Neural progenitor cell (in vitro differentiated cells): ENCODE measurements around the gene EED. TPM values are rescaled to one million over a fixed set of nuclear protein-coding genes. Genes with fewer than 3 reads are reported as not detected.

Source experiments
- DNase-seq: peaks from one replicate; pipeline ENCODE4 v3.0.0-alpha.2; 2016; ENCODE audit warnings: low spot score
- H2AFZ ChIP-seq: fragments of 200-600 bp; sonication (generic); replicated peaks from 2 replicates; pipeline ENCODE4 v1.6.1; 2016; ENCODE audit warnings: antibody characterized with exemption
- H3F3A ChIP-seq: fragments of 200-600 bp; sonication (generic); 2 replicates; pipeline ENCODE4 v1.6.1; 2016; ENCODE audit warnings: antibody characterized with exemption, low read depth
- H3K27ac ChIP-seq: fragments of 200-600 bp; sonication (generic); 2 replicates; pipeline ENCODE4 v1.5.1; 2016; ENCODE audit warnings: mild to moderate bottlenecking
- H3K27me3 ChIP-seq: fragments of 200-600 bp; sonication (generic); 2 replicates; pipeline ENCODE4 v1.6.1; 2016; ENCODE audit warnings: mild to moderate bottlenecking, moderate library complexity
- H3K36me3 ChIP-seq: fragments of 200-600 bp; sonication (generic); 2 replicates; pipeline ENCODE4 v1.5.1; 2016
- H3K4me1 ChIP-seq: fragments of 200-600 bp; sonication (generic); 2 replicates; pipeline ENCODE4 v1.6.1; 2016; ENCODE audit warnings: mixed run types
- H3K4me2 ChIP-seq: fragments of 200-600 bp; sonication (generic); 2 replicates; pipeline ENCODE4 v1.6.1; 2016
- H3K4me3 ChIP-seq: fragments of 200-600 bp; sonication (generic); 2 replicates; pipeline ENCODE4 v1.5.1; 2016
- H3K79me2 ChIP-seq: fragments of 200-600 bp; sonication (generic); 2 replicates; pipeline ENCODE4 v1.6.1; 2016; ENCODE audit warnings: low read depth
- H3K9ac ChIP-seq: fragments of 200-600 bp; sonication (generic); 2 replicates; pipeline ENCODE4 v1.6.1; 2016
- H3K9me3 ChIP-seq: fragments of 200-600 bp; sonication (generic); 2 replicates; pipeline ENCODE4 v1.5.1; 2016; ENCODE audit warnings: low read depth
- H4K20me1 ChIP-seq: fragments of 200-600 bp; sonication (generic); 2 replicates; pipeline ENCODE4 v1.6.1; 2016; ENCODE audit warnings: low read depth
- H3K27ac Mint-ChIP-seq: 3 replicates; pipeline ENCODE4 v1.8.0; 2021; ENCODE audit warnings: mixed read lengths
- H3K27me3 Mint-ChIP-seq: 2 replicates; pipeline ENCODE4 v1.8.0; 2022; ENCODE audit warnings: low read depth, mild to moderate bottlenecking, inconsistent platforms, moderate library complexity, mixed read lengths; ENCODE audit not compliant: insufficient read depth
- H3K36me3 Mint-ChIP-seq: 3 replicates; pipeline ENCODE4 v1.8.0; 2021; ENCODE audit warnings: mixed read lengths
- H3K4me1 Mint-ChIP-seq: 3 replicates; pipeline ENCODE4 v1.8.0; 2021; ENCODE audit warnings: mixed read lengths
- H3K4me3 Mint-ChIP-seq: 3 replicates; pipeline ENCODE4 v1.8.0; 2021; ENCODE audit warnings: mild to moderate bottlenecking, moderate library complexity, mixed read lengths
- H3K9me3 Mint-ChIP-seq: 3 replicates; pipeline ENCODE4 v1.8.0; 2020; ENCODE audit warnings: mixed read lengths
- EZH2 ChIP-seq: fragments of 200-600 bp; sonication (generic); IDR thresholded peaks from 2 replicates; pipeline ENCODE4 v1.6.1; 2017; ENCODE audit warnings: antibody characterized with exemption, mild to moderate bottlenecking, moderate library complexity
- EZH2phosphoT487 ChIP-seq: fragments of 200-600 bp; sonication (generic); IDR thresholded peaks from 2 replicates; pipeline ENCODE4 v1.6.1; 2017; ENCODE audit warnings: antibody characterized with exemption
- total RNA-seq: library from RNA; depleted of rRNA; stranded (reverse); fragments of >200 nt; gene quantifications from 2 replicates; pipeline ENCODE4 v1.2.3, GENCODE V29; 2015; ENCODE audit warnings: low replicate concordance
- TF ChIP-seq, protein P1 (sequence below): fragments of 200-600 bp; sonication (generic); IDR thresholded peaks from 2 replicates; pipeline ENCODE4 v1.5.1; 2017; ENCODE audit warnings: antibody characterized with exemption, mild to moderate bottlenecking

The EED gene
- total RNA-seq, 1 donor from 2014 or later: 64.9 TPM

DNA sequence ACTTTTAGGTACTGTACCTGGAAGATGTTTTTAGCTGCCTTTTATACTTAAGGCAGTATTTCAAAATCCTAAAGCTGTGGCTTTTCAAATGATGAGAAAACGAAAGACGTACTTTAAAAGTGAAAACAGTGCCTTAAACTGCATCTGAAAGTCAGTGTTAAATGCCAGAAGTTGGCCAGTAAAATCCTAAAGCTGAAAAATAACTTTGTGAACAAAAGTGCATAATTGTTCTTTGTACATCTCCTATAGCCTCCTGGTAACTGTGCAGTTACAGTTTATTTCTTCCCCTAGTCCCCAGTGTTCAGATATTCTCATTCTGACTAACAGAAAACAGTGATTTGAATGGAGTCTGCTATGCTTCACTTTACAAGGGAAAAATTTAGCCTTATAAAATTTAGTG lies 6.8 kb downstream of the EED start:
- H3K36me3 Mint-ChIP-seq: peaks cover 6% of the 10 kb centered on the region
- no peaks in the 10 kb centered on the region for H3K27me3 ChIP-seq
- H3K4me3 Mint-ChIP-seq: no peak overlapping the region
- no peaks in the 10 kb centered on the region for H3K27me3 Mint-ChIP-seq
- no peak overlapping the region for H3K27ac Mint-ChIP-seq
- peaks cover 30% of the 10 kb centered on the region for H3K4me1 Mint-ChIP-seq
- H3K9ac ChIP-seq: no peak overlapping the region
- no peaks in the 10 kb centered on the region for H3K9me3 ChIP-seq
- no peak overlapping the region for H3K4me3 ChIP-seq
- no peak overlapping the region for H2AFZ ChIP-seq
- H3K36me3 ChIP-seq: peaks cover 3% of the 10 kb centered on the region
- no peak overlapping the region for H3K4me2 ChIP-seq
- DNase-seq: no peak
- no peaks in the 10 kb centered on the region for H3F3A ChIP-seq
- H3K9me3 Mint-ChIP-seq: no peaks in the 10 kb centered on the region
- peaks cover 47% of the 10 kb centered on the region for H4K20me1 ChIP-seq
- TF ChIP-seq EZH2phosphoT487 (no peak), EZH2 (no peak)
- TF ChIP-seq, protein P1, sequence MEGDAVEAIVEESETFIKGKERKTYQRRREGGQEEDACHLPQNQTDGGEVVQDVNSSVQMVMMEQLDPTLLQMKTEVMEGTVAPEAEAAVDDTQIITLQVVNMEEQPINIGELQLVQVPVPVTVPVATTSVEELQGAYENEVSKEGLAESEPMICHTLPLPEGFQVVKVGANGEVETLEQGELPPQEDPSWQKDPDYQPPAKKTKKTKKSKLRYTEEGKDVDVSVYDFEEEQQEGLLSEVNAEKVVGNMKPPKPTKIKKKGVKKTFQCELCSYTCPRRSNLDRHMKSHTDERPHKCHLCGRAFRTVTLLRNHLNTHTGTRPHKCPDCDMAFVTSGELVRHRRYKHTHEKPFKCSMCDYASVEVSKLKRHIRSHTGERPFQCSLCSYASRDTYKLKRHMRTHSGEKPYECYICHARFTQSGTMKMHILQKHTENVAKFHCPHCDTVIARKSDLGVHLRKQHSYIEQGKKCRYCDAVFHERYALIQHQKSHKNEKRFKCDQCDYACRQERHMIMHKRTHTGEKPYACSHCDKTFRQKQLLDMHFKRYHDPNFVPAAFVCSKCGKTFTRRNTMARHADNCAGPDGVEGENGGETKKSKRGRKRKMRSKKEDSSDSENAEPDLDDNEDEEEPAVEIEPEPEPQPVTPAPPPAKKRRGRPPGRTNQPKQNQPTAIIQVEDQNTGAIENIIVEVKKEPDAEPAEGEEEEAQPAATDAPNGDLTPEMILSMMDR: no peak
- no peak overlapping the region for H3K27ac ChIP-seq
- peaks cover 98% of the 10 kb centered on the region for H3K79me2 ChIP-seq
- H3K4me1 ChIP-seq: peaks cover 23% of the 10 kb centered on the region

DNA sequence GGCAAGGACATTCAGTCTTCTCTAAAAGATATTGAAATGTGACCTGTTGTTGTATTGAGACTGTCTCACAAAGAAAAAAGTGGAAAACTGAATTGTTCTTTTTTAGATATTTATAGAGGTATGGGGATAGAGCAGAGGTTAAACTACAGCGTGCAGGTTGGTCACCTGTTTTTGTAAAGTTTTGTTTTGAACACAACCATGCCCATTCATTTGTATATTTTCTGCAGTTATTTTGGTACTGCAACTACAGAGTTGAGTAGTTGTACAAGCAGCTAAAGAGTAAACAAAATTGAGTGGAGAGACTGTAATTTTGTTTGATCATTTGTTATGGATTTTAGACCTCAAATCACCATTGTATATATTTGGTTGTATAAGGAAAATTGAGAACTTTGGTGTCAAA lies 11.3 kb downstream of the EED start:
- Histone ChIP-seq H3F3A (no peaks in the 10 kb centered on the region), H3K27me3 (no peaks in the 10 kb centered on the region), H3K9me3 (no peaks in the 10 kb centered on the region), H3K27ac (no peak overlapping the region), H2AFZ (no peak overlapping the region), H3K4me3 (no peak overlapping the region), H4K20me1 (peaks cover 7% of the 10 kb centered on the region), H3K4me1 (no peaks in the 10 kb centered on the region), H3K36me3 (peaks cover 3% of the 10 kb centered on the region), H3K79me2 (peaks cover 58% of the 10 kb centered on the region), H3K4me2 (no peak overlapping the region), H3K9ac (no peak overlapping the region)
- Mint-ChIP-seq H3K4me1 (no peaks in the 10 kb centered on the region), H3K9me3 (no peaks in the 10 kb centered on the region), H3K27ac (no peak overlapping the region), H3K4me3 (no peak overlapping the region), H3K27me3 (peaks cover 3% of the 10 kb centered on the region), H3K36me3 (peaks cover 12% of the 10 kb centered on the region)
- DNase-seq: no peak
- TF ChIP-seq EZH2 (no peak), EZH2phosphoT487 (no peak)
- TF ChIP-seq, protein P1: no peak

DNA sequence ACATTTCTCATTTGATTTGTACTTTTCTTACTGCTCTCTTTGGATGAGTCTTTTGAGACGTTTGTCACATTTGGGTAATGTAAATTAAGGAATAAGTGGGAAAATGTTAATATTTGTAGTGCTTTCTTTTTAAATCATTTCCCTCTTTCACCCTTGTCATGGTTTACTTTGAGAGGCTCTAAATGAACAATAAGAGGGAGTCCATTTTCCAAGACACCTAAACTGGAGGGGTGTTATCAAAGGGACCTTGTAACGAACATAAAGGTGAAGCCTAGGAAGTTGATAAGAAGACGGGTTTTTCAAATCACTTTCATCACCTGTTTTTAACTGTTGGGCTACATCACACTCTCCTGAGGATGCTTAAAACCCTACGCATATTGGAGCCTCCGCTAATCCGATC lies 12.1 kb downstream of the EED start:
- H3K4me1 ChIP-seq: no peaks in the 10 kb centered on the region
- Mint-ChIP-seq H3K9me3 (no peaks in the 10 kb centered on the region), H3K27me3 (peaks cover 3% of the 10 kb centered on the region), H3K4me3 (no peak overlapping the region), H3K36me3 (peaks cover 14% of the 10 kb centered on the region), H3K4me1 (no peaks in the 10 kb centered on the region), H3K27ac (no peak overlapping the region)
- peaks cover 7% of the 10 kb centered on the region for H4K20me1 ChIP-seq
- no peaks in the 10 kb centered on the region for H3K9me3 ChIP-seq
- no peaks in the 10 kb centered on the region for H3K27me3 ChIP-seq
- H2AFZ ChIP-seq: no peak overlapping the region
- H3K9ac ChIP-seq: no peak overlapping the region
- no peak overlapping the region for H3K4me2 ChIP-seq
- TF ChIP-seq EZH2phosphoT487 (no peak), EZH2 (no peak)
- TF ChIP-seq, protein P1: no peak
- peaks cover 2% of the 10 kb centered on the region for H3K36me3 ChIP-seq
- DNase-seq: no peak
- H3K79me2 ChIP-seq: peaks cover 51% of the 10 kb centered on the region
- no peak overlapping the region for H3K27ac ChIP-seq
- H3K4me3 ChIP-seq: no peak overlapping the region
- no peaks in the 10 kb centered on the region for H3F3A ChIP-seq
